GM12873 (cell line): ENCODE data around the gene SNX32.

Experiments
- CTCF ChIP-seq: IDR thresholded peaks from 2 replicates; pipeline ENCODE4 v1.5.1; 2012; ENCODE audit warnings: low read depth, mild to moderate bottlenecking, moderate library complexity, low read length, control low read depth; ENCODE audit not compliant: insufficient read depth; ENCODE audit errors: missing control alignments

Gene SNX32

DNA sequence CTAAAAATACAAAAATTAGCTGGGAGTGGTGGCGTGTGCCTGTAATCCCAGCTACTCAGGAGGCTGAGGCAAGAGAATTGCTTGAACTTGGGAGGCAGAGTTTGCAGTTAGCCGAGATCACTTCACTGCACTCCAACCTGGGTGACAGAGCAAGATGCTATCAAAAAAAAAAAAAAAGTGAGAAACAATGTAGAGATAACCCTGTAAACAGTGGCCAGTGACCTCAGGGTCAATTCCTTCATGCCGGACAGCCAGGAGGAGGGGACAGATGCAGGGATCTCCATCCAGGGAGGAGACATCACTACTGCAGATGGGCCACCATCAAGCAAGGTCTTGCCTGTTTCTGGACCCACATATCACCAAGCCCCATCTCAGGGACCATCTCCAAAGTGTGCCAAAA is 14.0 kb downstream of the SNX32 start:
- TF ChIP-seq CTCF, result no peak

DNA sequence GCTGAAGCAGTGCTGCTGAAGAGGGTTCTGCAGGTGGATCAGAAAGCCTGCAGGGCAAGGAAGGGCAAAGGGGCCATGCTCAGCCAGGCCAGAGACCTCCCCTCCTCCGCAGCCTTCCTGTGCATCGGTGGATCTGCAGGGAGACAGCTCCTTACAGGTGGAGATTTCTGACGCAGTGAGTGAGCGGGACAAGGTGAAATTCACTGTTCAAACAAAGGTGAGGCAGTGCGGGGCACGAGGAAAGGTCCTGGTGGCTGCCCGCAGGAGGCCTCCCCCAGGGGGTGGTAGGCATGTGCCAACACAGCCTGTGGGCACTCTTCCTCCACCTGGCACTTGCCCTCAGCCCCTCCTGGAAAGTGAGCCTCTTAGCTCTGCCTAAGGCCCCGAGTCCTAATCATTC is 15.6 kb downstream of the SNX32 start:
- TF ChIP-seq CTCF, result no peak

DNA sequence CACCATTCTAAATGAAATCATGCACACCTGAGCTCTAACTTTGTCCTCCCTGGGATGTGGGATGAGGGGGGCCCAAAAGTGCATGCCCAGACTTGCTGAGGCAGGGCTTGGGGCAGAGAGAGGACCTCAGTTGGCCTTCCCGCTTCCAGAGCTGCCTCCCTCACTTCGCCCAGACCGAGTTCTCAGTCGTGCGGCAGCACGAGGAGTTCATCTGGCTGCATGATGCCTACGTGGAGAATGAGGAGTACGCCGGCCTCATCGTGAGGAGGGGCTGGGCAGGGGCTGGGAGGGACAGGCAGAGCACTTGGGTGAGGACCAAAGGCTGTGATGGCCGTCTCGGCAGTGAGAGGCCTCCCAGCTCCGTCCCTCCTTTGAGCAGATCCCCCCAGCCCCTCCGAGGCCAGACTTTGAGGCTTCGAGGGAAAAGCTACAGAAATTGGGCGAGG is 16.0 kb downstream of the SNX32 start:
- no peak for TF ChIP-seq CTCF

- TF ChIP-seq CTCF, result no peak
Observed at GRCh38 chr11:65850217-65851082, 16.7 kb downstream of the SNX32 start.

DNA sequence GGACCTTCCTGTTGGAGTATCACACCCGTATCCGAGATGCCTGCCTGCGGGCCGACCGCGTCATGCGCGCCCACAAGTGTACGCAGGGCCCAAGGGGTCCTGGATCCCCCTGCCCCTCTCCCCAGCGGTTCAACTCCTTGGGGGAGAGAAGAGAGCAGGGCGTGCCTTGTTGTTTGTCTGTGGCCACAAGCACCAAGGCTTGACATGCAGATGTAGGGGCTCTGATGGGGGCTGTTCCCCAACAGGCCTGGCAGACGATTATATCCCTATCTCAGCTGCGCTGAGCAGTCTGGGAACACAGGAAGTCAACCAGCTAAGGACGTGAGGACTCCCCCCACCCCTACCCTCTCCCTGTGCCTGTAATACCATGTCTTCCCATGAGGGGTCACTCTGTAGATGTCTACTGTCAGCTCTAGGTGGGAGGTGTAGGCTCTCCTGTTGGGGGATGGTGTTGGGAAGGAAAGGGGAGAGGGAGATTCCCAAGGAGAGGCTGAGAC is 17.4 kb downstream of the SNX32 start:
- peak; percentile 78 for TF ChIP-seq CTCF

DNA sequence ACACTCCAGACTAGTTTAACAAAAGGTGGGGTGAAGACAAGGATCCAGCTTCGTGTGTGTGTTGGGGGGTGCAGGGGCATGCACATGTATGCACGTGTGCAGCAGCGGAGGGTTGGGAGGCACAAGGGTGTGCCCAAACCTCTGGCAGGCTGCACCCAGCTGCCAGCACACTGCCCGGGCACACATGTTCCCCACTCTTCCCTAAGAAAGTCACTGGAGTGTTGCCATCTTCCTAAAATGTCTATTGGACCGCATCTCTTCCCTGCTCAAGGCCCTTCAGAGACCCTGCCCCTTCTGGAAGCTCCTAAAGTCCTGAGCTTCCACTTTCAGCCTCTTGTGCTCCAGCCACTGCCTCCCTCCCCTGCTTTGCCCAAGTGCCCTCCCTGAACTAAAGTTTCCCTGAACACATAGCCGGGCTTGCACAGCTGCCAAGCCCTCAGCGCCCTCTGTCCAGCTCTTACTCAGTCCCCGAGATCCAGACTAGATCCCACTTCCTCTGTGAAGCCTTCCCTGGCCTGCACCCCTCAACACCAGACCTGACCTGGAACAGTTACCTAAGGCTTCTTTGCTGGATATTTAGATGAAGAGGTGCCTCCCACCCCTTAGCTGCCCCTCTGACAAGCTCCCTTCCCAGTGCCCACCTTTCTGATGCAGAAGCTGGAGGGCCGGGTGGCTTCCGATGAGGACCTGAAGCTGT is 18.2 kb downstream of the SNX32 start:
- TF ChIP-seq CTCF, result no peak

GRCh38 chr11:65852508-65853245 is 18.9 kb downstream of the SNX32 start:
- no peak for TF ChIP-seq CTCF
